Measurements from ENCODE around the gene TNFSF12. TPM values are rescaled to one million over a fixed set of nuclear protein-coding genes. Genes with fewer than 3 reads are reported as not detected.

TNFSF12 gene
- total and polyA plus RNA-seq, 3 donors from 2014 or later = 17.0 to 21.5 (median 20.6) TPM

DNA sequence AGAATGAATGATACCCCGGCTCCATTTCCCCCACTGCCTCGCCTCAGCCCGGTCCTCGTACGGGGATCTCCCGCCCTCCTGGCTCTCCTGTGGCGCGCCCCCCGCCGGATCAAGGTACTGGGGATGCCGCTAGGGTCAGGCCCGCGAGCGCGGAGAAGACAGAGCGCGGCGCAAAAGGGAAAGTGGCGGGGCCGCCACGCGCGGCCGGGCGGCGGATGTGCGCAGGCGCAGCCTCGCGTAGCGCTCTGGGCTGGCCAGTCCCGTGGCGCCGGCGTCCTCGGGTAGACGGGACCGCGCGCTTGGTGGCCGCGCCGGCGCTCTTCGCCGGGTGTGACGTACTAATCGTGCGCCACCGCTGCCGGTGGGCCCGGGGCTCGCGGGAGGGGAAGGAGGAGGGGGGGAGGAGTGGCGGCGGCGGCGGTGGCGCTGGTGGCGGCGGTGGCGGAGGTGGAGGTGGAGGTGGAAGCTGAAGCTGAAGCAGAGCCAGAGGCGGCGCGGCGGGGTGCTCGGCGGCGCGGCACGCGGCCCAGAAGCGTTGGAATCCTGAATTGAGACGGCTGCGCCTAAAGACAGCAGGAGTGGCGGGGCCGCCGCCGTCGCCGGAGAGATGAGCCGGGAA lies 12.8 kb downstream of the TNFSF12 start, which contains the start of gene SENP3:
TSS of gene SENP3 (plus strand) at position 331 of the 619 bp plus-strand sequence. CDS start 1,158 bp downstream, outside the sequence.
- no peak for TF ChIP-seq POLR2A (IDR thresholded peaks at IDR 0.05)
- TF ChIP-seq, protein P1, sequence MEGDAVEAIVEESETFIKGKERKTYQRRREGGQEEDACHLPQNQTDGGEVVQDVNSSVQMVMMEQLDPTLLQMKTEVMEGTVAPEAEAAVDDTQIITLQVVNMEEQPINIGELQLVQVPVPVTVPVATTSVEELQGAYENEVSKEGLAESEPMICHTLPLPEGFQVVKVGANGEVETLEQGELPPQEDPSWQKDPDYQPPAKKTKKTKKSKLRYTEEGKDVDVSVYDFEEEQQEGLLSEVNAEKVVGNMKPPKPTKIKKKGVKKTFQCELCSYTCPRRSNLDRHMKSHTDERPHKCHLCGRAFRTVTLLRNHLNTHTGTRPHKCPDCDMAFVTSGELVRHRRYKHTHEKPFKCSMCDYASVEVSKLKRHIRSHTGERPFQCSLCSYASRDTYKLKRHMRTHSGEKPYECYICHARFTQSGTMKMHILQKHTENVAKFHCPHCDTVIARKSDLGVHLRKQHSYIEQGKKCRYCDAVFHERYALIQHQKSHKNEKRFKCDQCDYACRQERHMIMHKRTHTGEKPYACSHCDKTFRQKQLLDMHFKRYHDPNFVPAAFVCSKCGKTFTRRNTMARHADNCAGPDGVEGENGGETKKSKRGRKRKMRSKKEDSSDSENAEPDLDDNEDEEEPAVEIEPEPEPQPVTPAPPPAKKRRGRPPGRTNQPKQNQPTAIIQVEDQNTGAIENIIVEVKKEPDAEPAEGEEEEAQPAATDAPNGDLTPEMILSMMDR (IDR thresholded peaks at IDR 0.05) = peak in 2 of 3 experiments; percentile 16 to 28
- intact Hi-C loops (cut with DNase I; ENCODE audit: low total_unique reads) = loop anchor here (10.0 kb wide), 1 partner anchor 207 kb away; the partner anchor contains the start of genes KCTD11 and TMEM95
- peak; percentile 93 for DNase-seq
- Histone ChIP-seq H3K9me3 (no peaks in the 10 kb centered on the region), H3K4me1 (peaks cover 53% of the 10 kb centered on the region), H3K36me3 (ENCODE audit: low read depth, missing control alignments) (no peaks in the 10 kb centered on the region), H3K27me3 (no peaks in the 10 kb centered on the region), H3K4me3 (peak within 1 kb of the TSS; percentile 76 to 93), H3K27ac (peak within 1 kb of the TSS; percentile 67 to 92)
- 0 to 1% methylated on average over 34 to 82 of the region's 82 CpGs for WGBS, 2 donors

DNA sequence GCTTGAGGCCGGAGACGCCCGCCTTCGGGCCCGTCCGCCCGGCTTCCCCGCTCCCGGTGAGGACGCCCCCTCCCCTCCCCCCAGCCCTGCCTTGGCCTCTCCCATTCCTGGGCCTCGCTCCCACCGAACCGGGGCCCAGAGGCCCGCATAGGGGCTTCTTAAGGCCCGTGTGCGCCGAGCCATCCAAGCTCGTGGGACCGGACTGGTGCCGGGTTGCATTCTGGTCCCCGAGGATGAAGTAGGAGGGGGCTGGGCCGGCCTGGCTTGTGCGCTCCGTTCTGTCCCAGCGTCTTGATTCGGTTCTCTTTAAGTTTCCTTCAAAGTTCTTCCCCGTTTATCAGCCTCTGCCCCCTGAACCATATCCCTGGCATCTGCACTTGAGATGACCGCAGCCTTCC lies 13.3 kb downstream of the TNFSF12 start:
- Histone ChIP-seq H3K36me3 (ENCODE audit: low read depth, missing control alignments) (no peaks in the 10 kb centered on the region), H3K4me1 (peaks cover 53% of the 10 kb centered on the region), H3K4me3 (peak overlapping the region; percentile 76 to 93), H3K27ac (peak overlapping the region; percentile 67 to 92), H3K27me3 (no peaks in the 10 kb centered on the region), H3K9me3 (no peaks in the 10 kb centered on the region)
- no peak for DNase-seq
- intact Hi-C loops (cut with DNase I; ENCODE audit: low total_unique reads) = loop anchor here (10.0 kb wide), 1 partner anchor 207 kb away; the partner anchor contains the start of genes KCTD11 and TMEM95
- 0% methylated on average over 14 to 27 of the region's 28 CpGs for WGBS, 2 donors
- TF ChIP-seq, protein P1 (IDR thresholded peaks at IDR 0.05) = no peak
- TF ChIP-seq POLR2A (IDR thresholded peaks at IDR 0.05) = no peak

DNA sequence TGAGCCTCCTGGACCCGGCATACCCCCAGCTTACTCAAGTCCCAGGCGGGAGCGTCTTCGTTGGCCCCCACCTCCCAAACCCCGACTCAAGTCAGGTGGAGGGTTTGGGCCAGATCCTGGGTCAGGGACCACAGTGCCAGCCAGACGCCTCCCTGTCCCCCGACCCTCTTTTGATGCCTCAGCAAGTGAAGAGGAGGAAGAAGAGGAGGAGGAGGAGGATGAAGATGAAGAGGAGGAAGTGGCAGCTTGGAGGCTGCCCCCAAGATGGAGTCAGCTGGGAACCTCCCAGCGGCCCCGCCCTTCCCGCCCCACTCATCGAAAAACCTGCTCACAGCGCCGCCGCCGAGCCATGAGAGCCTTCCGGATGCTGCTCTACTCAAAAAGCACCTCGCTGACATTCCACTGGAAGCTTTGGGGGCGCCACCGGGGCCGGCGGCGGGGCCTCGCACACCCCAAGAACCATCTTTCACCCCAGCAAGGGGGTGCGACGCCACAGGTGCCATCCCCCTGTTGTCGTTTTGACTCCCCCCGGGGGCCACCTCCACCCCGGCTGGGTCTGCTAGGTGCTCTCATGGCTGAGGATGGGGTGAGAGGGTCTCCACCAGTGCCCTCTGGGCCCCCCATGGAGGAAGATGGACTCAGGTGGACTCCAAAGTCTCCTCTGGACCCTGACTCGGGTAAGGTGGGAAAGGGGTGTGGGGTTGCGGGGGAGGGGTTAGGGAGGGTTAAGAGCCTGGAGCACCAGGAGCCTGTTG lies 14.4 kb downstream of the TNFSF12 start:
- Histone ChIP-seq H3K4me1 (peaks cover 42% of the 10 kb centered on the region), H3K27me3 (no peaks in the 10 kb centered on the region), H3K9me3 (no peaks in the 10 kb centered on the region), H3K36me3 (ENCODE audit: low read depth, missing control alignments) (no peaks in the 10 kb centered on the region), H3K27ac (no peak overlapping the region), H3K4me3 (peak overlapping the region in 1 of 2 donors; percentile 76)
- WGBS, 2 donors = 63 to 65% methylated on average over 22 to 30 of the region's 30 CpGs
- TF ChIP-seq, protein P1 (IDR thresholded peaks at IDR 0.05) = no peak
- no peak for TF ChIP-seq POLR2A (IDR thresholded peaks at IDR 0.05)
- intact Hi-C loops (cut with DNase I; ENCODE audit: low total_unique reads) = loop anchor here (10.0 kb wide), 1 partner anchor 208 kb away; the partner anchor contains the start of genes KCTD11 and TMEM95
- DNase-seq = no peak

DNA sequence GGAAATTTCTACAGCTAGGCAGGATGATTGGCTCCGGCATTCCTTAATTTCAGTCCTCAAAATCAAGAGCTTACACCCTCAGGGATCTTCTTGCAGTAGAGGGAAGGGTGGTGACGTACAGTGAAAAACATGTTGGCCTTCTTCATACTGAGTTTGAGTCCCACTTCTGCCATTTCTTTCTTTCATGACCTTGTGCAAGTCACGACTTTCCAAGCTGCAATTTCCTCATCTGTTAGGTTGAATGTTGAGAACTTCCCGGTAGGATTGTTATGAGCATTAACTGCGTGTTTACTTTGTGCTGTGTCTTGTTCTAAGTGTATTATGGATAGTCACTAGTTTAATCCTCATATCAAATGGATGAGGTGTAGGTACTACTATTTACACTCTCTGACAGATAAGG lies 20.7 kb downstream of the TNFSF12 start:
- Histone ChIP-seq H3K27ac (no peak overlapping the region), H3K36me3 (ENCODE audit: low read depth, missing control alignments) (no peaks in the 10 kb centered on the region), H3K9me3 (no peaks in the 10 kb centered on the region), H3K27me3 (no peaks in the 10 kb centered on the region), H3K4me1 (peaks cover 12% of the 10 kb centered on the region), H3K4me3 (no peak overlapping the region)
- no peak for DNase-seq
- WGBS, 2 donors = 76 to 86% methylated on average over 5 of the region's 5 CpGs
- TF ChIP-seq POLR2A (IDR thresholded peaks at IDR 0.05) = no peak
- TF ChIP-seq, protein P1 (IDR thresholded peaks at IDR 0.05) = no peak
- intact Hi-C loops (cut with DNase I; ENCODE audit: low total_unique reads) = loop anchor here (10.0 kb wide), 1 partner anchor 215 kb away; the partner anchor contains the start of genes KCTD11 and TMEM95

All from testis (tissue), 3 donors.